ENCODE results near the gene DOCK1.

Gene DOCK1

DNA sequence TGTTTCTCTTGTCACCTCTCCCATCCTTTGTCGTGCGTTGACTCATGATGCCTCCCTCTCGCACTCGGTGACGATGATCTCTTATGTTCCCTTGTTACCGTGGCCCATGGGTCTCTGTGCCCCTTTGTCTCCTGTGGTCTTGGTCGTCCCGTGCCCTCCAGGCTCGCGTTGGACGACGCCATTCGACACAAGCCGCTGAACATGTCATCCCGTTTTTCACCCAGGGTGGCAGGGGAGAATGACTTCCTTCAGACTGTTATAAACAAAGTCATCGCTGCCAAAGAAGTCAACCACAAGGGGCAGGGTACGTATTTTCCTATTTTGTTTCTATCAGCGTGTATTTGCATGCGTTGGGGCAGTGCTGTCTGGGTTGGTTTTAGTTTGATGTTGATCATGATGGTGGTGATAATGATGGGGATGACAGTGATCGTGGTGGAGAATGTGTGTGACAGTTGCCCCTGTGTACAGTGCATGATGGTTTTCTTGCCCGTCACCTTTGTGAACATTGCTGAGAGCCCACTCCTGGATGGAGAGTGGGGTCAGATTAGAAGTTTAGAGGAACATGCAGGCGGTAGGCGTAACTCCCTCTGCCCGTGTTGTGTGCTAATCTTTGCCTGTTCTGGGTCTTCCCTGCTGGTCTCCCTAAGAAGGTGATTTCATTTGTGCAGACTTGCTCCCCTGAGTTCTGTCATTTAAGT lies 107.0 kb downstream of the DOCK1 start:
- DNase-seq (ENCODE audit: low read depth): no peak

DNA sequence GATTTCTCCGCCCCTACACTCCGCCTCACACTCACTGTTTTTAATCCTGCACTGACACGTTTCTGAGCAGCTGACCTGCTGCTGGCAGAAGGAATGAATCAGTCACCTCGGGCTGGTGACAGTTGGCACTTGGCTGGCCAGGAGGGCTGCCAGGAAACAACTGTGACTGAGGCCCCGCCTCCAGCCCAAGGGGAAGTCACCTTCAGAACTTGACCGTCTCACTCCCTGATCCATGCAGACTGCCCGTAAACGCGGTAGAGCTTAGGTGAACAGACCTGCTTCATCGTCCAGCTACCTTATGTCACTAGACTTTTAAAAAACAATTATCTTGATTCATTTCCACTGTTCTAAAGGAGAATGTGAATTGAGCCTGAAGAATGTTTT lies 107.5 kb downstream of the DOCK1 start:
- DNase-seq (ENCODE audit: low read depth): no peak

DNA sequence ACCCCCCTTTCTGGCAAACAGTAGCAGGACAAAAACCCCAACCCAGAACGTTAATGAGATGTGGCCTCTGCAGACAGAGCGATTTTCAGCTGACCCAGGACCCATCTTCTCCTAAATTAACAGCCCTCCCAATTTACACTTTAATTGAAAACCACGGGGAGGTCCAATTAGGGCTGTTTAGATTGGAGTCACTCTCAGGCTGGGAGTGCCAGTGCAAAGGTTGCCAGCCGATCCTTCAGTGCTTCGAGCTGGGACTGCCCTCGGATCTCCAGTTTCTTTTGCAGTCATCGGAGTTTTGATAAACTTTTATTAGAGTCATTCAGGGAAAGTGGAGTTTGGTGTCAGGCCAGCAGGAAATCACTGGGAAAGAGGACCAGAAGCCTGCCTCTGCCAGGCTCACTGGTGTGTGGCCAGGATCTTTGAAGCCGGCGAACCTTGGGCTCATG lies 108.0 kb downstream of the DOCK1 start:
- no peak for DNase-seq (ENCODE audit: low read depth)

DNA sequence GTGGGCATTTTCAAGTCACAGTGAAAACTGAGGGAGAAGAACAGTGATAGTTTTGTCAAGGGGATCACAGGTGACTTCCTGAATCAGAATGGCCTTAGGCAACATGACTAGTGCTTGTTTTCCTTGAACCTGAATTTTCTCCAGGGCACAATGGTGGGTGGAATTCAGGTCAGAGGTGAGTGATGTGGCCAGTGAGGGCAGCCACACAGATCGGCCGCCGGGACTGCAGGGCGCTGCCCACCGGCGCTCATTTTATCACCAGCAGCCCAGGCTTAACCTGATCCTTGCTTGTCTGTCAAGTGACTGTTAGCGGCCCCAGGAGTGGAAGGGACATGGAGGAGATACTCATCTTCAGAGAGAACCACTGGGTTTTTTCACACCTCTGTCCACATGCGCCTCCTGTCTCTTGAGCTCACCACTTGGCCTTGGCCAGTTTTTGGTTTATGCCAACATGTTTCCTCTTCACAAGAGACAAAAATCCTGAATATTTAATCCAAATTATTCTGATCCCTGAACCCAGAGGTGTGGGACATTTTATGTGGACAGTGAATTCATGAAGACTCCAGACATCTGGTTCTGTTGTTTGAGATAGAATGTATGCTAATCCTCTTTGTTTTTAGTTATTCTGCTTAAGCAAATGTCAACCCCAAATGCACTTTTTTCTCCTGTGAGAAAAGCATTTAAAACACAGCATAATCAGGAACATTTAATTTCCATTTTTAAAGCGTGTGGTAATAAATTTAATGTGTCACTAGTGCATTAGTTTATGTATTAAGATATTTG lies 108.7 kb downstream of the DOCK1 start:
- no peak for DNase-seq (ENCODE audit: low read depth)

DNA sequence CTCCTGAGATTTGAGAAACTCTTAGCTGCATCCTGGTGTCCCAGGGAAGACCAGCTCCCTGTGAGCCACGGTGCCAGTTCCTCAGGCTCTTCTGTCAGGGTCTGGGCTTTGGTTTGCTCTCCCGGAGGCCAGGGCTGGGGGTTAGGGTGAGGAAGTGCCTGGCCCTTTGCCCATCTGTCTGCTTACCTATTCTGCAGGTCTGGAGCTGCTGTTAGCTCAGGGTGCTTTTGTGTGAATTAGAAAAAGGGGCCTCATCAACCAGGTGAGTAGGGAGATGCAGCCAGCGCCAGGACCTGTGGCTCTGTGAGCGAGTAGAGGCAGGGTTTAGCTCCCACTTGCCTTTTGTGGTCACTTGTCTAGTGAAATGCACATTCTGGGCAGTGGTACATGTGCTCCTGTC lies 109.4 kb downstream of the DOCK1 start:
- no peak for DNase-seq (ENCODE audit: low read depth)

DNA sequence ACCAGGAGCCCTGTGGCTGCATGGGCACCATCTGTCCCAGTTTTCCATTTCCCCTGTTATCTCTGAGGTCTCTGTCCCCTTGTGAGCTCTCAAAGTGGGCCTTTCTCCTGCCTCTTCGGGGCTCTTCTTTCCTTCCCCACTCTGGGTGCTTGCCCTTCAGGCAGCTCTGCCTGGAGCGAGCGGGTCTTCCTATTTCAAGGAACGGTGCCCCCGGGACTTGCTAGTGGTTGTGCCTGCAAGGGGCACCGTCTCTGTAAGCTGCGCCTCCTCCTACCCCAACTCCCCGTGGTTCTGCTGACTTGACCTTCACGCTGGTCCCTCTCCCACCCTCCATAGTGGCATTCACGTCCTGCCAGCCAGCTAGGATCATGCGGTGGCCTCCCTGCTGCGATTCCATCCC lies 110.1 kb downstream of the DOCK1 start:
- DNase-seq (ENCODE audit: low read depth): no peak

DNA sequence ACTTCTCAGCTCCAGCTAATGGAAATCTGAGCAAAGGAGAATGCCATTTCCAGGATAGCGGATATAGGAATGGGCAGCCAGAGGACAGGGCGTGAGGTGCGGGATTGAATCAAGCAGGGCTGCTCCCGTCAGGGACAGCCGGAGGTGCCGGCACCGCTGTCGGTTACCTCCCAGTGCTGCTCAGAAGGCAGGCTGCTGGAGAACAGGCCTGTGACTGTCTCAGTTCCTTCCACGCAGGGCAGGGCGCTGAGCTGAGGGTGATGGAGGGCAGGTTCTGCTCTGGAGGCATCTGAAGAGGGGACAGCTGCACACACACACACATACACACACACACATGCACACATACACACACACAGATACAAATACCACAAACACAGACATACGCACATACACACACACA lies 111.1 kb downstream of the DOCK1 start:
- no peak for DNase-seq (ENCODE audit: low read depth)

DNA sequence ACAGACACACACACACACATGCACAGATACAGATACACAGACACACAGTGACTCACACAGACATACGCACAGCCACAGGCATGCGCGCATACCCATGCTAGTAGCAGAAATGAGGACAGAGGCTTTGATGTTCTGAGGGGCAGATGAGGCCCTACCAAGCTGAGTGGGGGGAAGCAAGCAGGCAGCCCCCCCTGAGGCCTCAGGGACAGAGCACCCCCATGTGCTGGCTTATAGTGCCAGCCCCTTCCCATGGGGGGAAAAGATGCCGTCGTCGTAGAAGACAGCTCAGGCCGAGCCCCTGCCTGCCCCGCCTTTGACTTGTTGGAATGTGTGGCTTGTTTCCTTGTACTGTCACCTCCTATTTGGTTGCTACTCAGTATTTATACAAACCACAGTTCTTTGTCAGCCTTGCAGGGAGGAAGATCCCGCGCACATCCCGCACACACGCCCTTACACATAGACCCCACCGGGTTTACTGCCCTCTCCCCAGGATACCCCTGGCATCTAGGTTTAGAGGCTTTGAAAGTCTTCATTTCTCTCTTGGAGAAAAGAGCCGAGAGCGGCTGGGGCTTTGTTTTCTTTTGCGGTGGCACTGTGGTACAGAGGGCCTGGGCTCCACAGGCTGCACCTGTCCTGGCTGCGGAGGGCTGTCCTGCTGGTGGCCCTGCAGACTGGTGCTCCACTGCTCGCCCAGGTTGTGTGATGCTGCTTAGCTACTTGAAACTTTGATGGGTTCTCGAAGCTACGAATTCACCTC lies 112.5 kb downstream of the DOCK1 start:
- no peak for DNase-seq (ENCODE audit: low read depth)

DNA sequence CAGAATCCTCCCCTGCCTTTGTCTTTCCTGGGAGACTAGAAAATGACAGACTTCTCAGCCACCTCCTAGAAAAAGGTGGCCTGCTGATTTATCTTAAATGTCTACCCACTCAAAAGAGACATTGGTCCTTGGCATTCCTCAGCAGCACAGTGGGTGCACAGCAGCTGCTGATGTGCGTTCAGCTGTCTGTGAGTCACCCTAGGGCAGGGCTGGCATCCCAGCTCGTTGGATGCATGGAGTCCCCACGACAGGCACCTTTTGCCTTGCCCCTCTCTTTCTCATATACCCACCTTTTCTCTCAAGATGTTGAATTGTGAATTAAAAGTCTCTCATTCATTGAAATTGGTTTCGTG lies 113.0 kb downstream of the DOCK1 start:
- DNase-seq (ENCODE audit: low read depth): no peak

DNA sequence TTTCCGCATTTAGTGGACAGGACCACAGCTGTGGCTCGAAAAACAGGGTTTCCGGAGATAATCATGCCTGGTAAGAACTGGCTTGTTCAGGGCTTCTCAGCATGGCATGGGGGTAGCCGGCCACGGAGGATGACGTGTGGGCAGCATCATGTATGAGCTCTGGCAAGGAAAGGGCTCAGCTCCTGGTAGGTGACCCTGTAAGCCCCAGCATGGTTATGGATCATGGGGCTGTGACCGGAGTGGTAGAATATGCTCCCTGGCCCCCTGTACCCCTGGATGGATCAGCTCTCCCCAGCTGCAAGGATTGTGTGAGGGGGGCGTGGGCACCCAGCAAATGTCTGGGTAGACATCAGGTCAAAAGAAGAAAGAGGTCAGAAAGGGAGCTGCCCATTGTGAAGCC lies 113.5 kb downstream of the DOCK1 start:
- no peak for DNase-seq (ENCODE audit: low read depth)

DNA sequence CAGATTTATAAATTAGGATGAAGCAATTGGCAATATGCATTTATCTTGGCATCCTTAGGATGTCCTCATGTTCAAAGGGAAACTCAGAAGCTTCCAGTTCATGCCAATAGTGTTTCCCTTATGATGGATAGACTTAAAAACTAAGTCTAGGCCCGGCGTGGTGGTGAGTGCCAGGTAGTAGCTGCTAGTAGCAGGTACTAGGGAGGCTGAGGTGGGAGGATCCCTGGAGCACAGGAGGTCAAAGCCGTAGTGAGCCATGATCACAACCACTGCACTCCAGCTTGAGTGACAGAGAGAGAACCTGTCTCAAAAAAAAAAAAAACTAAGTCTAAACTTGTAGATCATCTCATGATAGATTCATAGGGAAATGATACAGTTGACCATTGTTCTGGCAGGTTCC lies 115.0 kb downstream of the DOCK1 start:
- no peak for DNase-seq (ENCODE audit: low read depth)

DNA sequence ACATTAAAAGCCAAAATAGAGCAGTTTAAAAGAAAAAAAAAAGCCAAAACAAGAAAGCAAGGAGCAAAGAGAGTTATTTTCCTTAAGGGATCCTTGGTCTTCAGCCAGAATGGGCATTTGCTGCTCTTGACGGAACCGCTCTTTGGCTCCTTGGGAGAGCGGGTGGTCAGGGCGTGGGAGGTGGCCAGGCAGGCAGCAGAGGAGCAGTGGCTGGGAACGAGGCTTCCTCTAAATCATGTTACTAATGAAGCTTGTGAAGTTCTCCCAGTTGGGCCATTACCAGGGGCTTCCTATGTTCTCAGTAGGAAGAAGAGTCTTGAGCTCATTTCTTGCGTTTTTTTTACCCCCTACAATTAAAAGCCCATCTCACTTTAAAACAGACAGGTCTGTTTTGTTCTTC lies 116.6 kb downstream of the DOCK1 start:
- DNase-seq (ENCODE audit: low read depth): no peak

DNA sequence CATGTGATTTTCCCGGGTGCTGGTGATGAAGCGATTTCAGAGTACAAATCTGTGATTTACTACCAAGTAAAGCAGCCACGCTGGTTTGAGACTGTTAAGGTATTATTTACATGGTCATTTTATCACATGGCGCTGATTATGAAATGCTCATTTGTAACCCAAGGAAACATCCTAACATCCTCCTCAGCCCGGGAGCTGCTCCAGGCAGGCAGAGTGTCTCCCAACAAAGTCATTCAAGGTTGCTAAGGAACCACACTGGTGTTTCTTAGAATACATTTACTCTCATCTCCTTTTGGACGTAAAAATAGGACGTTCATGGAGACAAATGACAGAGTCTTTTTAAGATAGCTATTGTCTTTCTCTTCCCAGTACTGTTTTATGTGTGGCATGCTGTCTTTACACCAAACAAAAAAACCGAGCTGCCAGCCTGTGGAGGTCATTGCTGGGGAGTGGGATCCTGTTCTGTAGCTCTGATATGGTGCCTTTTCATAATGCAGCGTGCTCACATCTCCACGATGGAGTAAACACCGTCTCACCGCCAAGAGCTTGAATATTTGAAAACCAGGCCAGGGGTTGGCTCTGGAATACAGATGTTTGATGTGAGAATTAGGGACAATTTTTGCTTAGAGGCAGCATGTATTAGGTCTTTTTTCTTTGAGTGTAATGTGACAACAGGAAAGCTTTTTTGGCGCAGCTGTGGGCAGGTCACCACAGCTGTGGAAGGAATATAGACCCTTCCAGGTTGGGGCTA lies 119.6 kb downstream of the DOCK1 start:
- no peak for DNase-seq (ENCODE audit: low read depth)

DNA sequence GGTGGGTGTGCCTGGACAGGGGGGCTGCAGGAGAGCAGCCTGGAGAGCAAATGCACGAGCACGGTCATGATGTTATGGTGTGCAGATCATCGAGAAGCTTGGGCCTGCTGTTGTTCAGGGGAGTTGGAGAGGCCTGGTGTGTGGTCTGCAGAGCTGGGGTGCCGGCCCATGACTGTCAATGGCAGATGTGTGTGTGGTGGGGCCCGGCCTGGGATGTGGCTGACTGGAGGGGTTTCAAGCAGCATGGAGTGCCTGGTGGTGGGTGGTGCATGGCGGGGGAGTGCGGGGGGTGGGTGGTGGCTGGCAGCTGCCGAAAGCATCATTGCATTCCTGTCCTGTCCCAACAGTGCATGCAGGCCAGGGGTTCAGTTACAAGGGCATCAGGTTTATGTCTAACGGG lies 122.6 kb downstream of the DOCK1 start:
- no peak for DNase-seq (ENCODE audit: low read depth)

DNA sequence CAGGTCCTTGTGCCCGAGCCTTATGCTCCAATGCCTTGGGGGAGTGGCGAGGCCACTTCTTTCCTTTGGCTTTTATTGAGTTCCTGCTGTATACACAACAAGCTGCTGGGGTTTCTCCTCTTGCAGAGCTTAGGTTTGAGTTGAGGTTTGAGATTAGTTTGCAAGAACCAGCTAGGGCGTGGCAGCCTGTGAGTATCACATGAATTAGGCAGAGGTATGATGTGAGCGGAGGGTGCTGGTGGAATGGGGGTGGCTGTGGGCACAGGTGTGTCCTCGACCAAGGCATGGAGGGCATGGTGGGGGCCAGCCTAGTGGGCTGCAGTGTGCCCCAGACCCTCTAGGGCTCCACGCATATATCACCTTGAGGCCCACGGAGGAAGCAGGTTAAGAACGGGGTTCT lies 123.3 kb downstream of the DOCK1 start:
- DNase-seq (ENCODE audit: low read depth): no peak

DNA sequence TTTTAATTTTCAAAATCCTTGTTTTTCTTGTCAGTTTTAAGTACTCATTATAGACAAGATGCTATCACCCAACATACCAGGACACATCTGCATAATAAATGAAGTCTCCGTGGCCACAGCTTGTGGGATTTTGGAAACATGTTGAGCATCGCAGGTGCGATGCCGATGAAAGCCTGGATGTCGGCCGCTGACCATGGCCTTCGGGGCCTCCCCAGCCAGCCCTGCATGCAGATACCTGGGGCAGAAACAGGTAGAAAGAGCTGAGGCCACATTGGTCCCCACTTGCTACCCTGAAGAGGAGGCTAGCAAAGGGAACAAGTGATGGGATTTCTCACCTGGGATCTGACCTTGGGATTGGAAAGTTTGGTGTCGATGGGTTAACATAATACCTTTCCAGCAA lies 123.8 kb downstream of the DOCK1 start:
- DNase-seq (ENCODE audit: low read depth): no peak

DNA sequence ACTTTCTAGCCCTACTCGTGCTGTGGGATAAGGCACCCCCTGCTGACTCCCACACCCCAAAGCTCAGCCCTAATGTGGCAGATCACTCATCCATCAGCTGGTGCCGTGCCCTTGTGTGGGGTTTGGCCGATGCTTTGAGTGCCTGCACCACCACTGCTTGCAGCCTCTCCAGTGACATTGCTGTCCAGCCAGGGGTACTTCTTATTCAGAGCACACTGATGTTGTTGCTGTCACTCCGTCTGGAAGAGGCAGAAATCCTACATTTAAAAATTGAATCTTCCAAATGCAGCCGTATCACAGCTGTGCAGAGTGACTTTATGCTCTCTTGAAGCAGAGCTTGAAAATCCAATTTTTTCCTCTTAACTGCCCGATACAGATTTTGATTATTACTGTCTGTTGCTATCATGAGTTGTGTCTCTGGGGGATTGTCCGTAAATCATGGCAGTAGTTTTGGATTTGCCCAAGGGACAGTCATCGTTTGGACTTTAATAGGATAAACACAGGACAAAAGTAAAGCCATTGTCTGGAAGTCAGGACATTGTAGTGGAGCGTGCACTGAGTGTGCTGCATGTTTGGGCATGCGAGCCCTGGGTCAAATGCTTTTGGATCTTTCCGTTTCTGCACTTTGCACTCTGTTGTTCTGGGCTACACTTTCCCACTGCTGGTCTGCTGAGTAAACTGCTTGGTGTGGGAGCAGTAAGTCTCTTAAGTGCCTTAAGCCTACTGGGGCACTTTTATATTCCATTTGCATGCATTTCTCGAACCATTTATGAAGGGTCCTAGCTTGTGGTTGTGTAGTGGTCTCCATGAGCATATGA lies 128.2 kb downstream of the DOCK1 start:
- DNase-seq (ENCODE audit: low read depth): no peak

DNA sequence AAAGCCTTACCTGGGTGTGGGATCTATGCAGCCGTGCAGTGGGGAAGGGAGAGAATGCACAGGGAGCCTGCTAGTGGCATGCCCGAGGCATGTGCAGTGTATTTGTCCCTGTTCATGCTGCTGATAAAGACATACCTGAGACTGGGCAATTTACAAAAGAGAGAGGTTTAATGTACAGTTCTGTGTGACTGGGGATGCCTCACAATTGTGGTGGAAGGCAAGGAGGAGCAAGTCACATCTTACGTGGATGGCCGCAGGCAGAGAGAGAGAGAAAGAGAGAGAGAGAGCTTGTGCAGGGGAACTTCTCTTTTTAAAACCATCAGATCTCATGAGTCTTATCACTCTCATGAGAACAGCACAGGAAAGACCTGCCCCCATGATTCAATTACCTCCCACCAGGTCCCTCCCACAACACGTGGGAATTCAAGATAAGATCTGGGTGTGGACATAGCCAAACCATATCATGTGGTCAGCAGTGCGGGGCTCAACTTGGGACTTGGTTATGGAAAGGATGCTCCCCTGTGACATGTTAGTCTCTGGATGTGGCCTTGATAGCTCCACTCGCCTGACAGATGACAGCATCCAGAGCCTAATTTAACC lies 128.9 kb downstream of the DOCK1 start:
- DNase-seq (ENCODE audit: low read depth): no peak

DNA sequence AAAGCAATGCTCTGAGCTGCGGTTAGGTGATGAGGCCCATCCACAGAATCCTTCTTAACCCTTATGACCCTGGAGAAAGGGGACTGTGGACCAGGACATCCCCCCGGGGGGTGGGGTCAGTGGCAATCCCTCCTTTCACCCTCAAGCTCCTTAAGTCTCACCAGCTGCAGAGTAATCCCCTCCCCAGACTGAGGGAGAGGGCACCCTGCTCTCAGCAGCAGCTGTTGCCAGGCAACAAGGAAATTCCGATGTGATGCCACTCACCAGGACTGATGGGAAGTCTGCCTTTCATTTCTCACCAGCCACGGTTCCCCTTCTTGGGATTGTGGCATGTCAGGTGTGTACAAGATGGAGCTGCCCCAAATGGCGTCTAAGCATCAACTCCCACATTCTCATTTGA lies 129.6 kb downstream of the DOCK1 start:
- no peak for DNase-seq (ENCODE audit: low read depth)

DNA sequence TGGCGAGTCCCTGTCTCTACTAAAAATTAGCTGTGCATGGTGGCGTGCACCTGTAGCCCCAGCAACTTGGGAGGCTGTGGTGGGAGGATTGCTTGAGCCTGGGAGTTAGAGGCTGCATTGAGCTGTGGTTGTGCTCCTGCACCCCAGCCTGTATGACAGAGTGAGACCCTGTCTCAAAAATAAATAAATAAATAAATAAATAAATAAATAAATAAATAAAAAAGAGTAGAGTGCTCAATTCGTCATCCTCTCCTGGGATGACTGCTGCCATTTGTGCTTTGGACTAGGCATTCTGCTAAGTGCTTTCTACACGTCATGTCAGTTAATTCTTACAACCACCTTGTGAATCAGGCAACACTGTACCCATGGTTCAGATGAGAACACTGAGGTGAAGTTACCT lies 130.6 kb downstream of the DOCK1 start:
- no peak for DNase-seq (ENCODE audit: low read depth)

DNA sequence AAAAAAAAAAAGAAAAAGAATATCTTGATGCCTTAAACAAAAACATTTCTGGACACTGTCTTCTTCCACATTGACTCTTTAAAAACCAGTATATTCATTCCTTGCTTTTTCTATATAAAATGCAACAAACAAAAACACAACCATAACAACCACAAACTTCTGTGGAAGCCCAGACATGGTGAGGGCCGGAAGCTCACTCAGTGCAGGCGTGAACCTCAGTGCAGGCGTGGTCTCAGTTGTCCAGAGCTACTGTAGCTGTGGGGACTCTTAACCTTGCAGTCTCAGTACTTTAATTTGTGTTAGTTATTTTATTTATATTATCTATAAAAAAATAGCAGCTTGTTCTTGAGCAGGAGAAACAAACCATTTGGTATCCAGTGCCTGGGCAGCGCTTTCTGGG lies 131.8 kb downstream of the DOCK1 start:
- DNase-seq (ENCODE audit: low read depth): no peak
